DMS53 (cell line): Measurements from ENCODE around the gene HNRNPR.

Experiments used
- DNase-seq: peaks from one replicate; lab custom pipeline; 2025; lab: John Stamatoyannopoulos, UW

The HNRNPR gene

GRCh38 chr1:23368562-23369334 lies 24.7 kb upstream of the HNRNPR start:
- peak; percentile 96 for DNase-seq

- peak; percentile 99 for DNase-seq
Observed at GRCh38 chr1:23367791-23368561, 23.9 kb upstream of the HNRNPR start.

- DNase-seq, result no peak
Observed at GRCh38 chr1:23367451-23367790, 23.3 kb upstream of the HNRNPR start.

DNA sequence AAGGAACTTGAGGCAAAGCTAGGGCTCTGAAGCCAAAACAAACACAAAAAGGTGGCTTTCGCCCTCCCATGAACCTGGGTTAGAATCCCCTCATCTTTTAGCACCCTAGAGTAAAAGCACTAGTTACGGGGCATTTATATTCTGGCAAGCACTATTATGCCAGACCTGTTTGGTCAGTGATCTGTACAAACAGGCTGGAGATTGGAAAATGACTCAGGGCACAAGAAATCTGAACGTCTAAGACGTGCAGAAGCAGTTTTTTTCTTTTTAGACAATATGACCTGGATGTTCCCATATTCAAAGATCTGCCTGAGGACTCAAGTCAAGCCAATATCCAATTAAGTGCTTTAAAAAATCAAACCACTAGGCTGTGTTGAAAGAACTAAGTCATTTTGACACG lies 22.5 kb upstream of the HNRNPR start:
- DNase-seq, result no peak

DNA sequence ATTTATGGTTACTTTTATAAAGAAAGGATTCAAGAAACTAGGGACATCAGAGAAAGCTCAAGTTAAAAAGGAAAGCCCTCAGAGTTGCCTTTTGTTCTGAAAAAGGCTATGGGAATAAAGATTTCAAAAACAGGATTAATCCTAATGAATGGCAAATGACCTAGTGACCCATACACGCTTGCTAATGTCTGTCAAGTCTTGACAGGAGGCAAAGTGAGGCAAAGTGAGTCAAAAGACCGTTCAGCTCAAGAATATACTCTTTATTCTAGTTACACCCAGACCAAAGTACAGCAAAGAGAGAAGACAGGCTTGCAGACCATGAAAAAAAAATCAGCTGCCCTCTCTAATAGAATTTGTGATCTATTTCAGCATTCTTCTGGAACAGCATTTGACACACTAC lies 22.1 kb upstream of the HNRNPR start:
- DNase-seq, result no peak

DNA sequence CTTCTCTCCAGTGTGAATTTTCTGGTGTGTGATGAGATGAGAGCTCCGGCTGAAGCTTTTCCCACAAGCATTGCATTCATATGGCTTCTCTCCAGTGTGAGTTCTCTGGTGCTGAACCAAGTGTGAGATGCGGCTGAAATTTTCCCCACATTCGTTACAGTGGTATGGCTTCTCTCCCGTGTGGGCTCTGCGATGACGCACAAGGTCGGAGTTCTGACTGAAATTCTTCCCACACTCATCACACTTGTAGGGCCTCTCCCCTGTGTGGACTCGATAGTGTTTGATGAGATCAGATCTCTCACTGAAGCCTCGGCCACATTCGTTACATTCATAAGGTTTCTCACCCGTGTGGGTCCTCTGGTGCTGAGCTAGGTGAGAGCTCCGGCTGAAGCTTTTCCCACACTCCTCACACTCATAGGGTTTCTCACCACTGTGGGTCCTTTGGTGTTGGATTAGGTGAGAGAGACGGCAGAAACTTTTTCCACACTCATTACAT lies 18.2 kb upstream of the HNRNPR start:
- peak; percentile 35 for DNase-seq

- no peak for DNase-seq
Observed at GRCh38 chr1:23358310-23358875, 14.3 kb upstream of the HNRNPR start.

DNA sequence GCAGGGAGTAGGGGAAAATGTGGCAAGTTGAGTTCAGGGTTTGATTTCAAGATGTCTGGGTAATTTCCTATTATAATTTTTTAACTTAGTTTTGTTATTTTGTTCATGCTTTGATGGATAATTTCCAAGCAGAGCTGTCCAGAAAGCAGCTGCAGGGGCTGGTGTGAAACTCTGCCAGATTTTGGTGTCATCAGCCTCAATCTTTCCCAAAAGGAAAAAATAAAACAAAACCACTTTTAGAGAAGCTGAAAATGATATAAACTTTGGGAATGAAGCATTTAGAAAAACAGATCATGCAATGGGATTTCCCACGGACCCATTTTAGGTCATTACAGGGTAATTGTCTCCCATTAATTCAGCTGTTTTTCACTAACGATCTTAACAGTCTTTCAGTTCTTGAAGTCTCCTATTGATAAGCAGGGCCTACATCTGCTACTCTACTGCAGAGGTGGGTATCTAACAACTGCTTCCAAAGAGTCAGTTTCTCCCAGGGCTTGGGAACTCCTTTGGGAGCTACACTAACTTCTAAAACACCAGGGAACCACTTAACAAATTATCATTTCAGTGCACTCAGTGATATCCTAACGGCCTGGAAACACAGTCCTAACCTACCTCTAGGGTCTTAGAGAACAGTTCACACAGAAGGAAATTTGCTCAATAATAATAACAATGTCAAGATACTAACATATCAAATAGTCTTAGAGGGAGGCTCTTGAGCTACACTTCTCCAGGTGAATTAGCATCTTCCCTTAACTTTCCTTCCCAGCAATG lies 13.2 kb upstream of the HNRNPR start:
- no peak for DNase-seq

DNA sequence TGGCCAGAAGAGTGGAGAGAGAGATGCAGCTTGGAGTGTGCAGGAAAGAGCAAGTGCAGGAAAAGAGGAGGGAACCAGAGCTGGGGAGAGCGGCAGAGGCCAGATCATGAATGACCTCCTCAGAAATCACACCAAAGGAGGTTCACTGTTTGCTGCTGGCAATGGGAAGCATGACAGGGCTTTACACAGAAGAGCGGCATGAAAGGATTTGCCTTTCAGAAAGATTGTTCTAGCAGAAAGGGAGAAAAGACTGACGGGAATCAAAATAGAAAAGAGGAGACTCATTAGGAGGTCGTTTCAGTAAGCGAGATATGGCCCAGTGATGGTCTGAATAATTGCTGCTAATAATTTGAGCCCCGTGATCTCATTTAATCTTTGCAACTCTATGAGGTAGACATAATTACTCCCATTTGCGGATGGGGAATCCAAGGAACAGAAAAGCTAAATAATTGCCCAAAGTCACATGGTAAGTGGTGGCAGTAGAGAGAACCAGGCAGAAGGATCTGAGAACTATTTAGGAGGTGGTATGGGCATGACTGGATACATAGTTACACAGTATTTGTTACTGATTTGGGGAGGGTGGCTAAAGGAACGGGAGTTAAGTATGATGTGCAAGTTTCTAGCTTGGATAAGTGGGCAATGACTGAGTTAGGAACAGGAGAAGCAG lies 12.5 kb upstream of the HNRNPR start:
- DNase-seq, result no peak

GRCh38 chr1:23354245-23354644 lies 10.2 kb upstream of the HNRNPR start:
- no peak for DNase-seq

- no peak for DNase-seq
Observed at GRCh38 chr1:23352096-23352695, 8.1 kb upstream of the HNRNPR start.

DNA sequence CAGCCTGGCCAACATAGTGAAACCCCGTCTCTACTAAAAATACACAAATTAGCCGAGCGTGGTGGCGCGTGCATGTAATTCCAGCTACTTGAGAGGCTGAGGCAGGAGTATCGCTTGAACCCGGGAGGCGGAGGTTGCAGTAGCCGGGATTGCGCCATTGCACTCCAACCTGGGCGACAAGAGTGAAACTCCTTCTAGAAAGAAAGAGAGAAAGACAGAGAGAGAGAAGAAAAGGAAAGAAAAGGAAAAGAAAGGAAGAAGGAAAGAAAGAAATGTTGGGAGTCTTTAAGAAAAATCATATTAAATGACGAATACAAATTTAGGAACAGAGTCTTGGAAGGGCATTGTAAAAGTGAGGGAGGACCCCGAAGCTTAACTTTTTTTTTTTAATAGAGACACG lies 1.8 kb upstream of the HNRNPR start:
- no peak for DNase-seq

DNA sequence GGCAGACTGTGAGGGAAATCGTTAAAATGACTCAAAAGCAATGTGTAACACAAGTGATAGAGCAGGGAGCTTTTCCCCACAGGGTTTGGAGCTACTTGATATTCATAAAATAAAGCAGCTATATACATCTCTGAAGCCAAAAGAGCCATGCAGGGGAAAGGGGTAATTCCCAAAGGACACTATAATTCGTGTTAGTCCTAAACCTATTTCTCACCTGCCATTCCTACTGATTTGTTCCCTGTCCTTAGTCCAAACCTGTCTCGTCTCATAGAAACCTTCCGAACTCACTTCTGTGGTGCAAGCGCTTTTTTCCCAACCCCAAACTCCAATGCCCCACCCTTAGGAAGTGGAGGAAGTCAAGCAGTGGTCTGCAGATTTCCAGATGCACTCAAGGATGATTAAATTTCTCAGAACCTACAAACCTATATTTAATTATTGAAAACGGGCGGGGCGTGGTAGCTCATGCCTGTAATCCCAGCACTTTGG lies 946 bp upstream of the HNRNPR start:
- no peak for DNase-seq

- DNase-seq, result peak; percentile 81
Observed at GRCh38 chr1:23343221-23344110, 618 bp downstream of the HNRNPR start.

GRCh38 chr1:23341931-23342692 lies 2.0 kb downstream of the HNRNPR start:
- DNase-seq, result no peak

GRCh38 chr1:23339632-23340031 lies 4.5 kb downstream of the HNRNPR start:
- DNase-seq, result no peak

GRCh38 chr1:23337869-23338268 lies 6.2 kb downstream of the HNRNPR start:
- DNase-seq, result no peak

DNA sequence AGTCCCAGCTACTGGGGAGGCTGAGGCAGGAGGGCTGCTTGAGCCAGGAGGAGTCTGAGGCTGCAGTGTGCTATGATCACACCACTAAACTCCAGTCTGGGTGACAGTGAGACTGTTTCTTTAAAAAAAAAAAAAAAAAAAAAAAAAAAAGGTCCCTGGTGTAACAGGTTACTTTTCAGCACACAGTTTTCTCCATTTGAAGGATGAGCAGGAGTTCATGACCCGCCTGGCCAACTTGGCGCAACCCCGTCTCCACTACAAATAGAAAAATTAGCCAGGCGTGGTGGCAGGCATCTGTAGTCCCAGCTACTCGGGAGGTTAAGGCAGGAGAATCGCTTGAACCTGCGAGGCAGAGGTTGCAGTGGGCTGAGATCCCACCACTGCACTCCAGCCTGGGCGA lies 12.4 kb downstream of the HNRNPR start:
- DNase-seq, result peak; percentile 14

DNA sequence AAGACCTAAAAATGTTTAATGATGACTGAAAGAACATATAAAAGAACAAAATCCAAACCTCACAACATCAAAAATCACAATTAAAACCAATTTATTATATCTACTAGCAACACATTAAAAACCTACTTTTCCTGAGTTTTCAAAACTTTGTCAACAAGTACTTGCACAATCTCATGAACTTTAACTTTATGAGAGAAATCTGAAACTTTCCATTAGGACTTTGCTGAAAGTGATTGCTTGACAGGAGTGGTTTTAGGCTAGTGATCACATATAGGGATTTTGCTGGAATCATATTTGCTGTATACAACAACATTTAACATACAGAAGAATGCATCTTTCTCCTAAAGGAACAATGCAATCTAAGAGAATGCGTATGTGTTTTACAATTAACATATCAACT lies 13.2 kb downstream of the HNRNPR start:
- no peak for DNase-seq
